HepG2 (cell line): Measurements from ENCODE around the gene CTDSP1. TPM values are rescaled to one million over a fixed set of nuclear protein-coding genes. Genes with fewer than 3 reads are reported as not detected.
A peak's percentile ranks its signal among the peaks of the same experiment; 100 is the strongest.

Experiments used
- ATAC-seq: fragments of 200-7000 bp; cut with Tn5 transposase; 3 replicates; pipeline ENCODE4 v1.9.1; 2020; ENCODE audit warnings: mild to moderate bottlenecking, moderate library complexity
- BruUV-seq: library from RNA; stranded (reverse); fragments of 400-500 nt; replicated peaks from 2 replicates; lab custom pipeline; 2021; lab: Mats Ljungman, UMichigan
- CTCF ChIA-PET: fragments of 300-600 bp; formaldehyde crosslinking; extraction: SDS; loops from one replicate; lab custom pipeline; 2021; ENCODE audit warnings: low total read pairs, inconsistent platforms, low intra/inter-chr PET ratio; lab: Yijun Ruan, JAX
- POLR2A ChIA-PET: fragments of 350-600 bp; sonication (Branson Sonifier 250); formaldehyde crosslinking; loops from one replicate; lab custom pipeline; 2020; ENCODE audit warnings: antibody characterized with exemption, inconsistent platforms; lab: Yijun Ruan, JAX
- DNase-seq: peaks from one replicate; pipeline ENCODE4 v3.0.0-alpha.2; 2015; ENCODE audit warnings: low spot score
- FAIRE-seq: peaks from 3 replicates; lab custom pipeline; 2011; peaks lifted over from hg19 to GRCh38; lab: Jason Lieb, UNC
- H2AFZ ChIP-seq: one replicate; pipeline ENCODE4 v1.6.1; 2011; ENCODE audit warnings: low read length, inconsistent platforms
- H3K27ac ChIP-seq: fragments of 300-600 bp; 3 replicates; pipeline ENCODE4 v1.8.0; 2011; ENCODE audit warnings: mixed run types, mild to moderate bottlenecking, mixed read lengths, low read length, inconsistent platforms; ENCODE audit not compliant: insufficient read depth; ENCODE audit errors: extremely low read length
- H3K27me3 ChIP-seq, 2 experiments: fragments of 200-600 bp in 1 of 2; 2 replicates in 1 of 2; 3 replicates in 1 of 2; pipeline versions ENCODE4 v1.6.0 to v1.8.0; 2011; ENCODE audit warnings: low read length in 2 of 2, mild to moderate bottlenecking in 2 of 2, moderate library complexity in 2 of 2, inconsistent platforms in 1 of 2; ENCODE audit not compliant: insufficient read depth in 2 of 2, control insufficient read depth in 1 of 2
- H3K36me3 ChIP-seq, 2 experiments: fragments of 200-600 bp in 1 of 2; replicated peaks in 1 of 2; 2 replicates in 1 of 2; 3 replicates in 1 of 2; pipeline versions ENCODE4 v1.5.1 to v1.8.0; 2011; ENCODE audit warnings: low read length in 2 of 2, inconsistent platforms in 1 of 2; ENCODE audit not compliant: insufficient read depth in 2 of 2, control insufficient read depth in 1 of 2
- H3K4me1 ChIP-seq: 2 replicates; pipeline ENCODE4 v1.5.1; 2012; ENCODE audit warnings: low read length, inconsistent platforms; ENCODE audit not compliant: insufficient read depth
- H3K4me2 ChIP-seq: 2 replicates; pipeline ENCODE4 v1.6.0; 2011; ENCODE audit warnings: low read depth, low read length, inconsistent platforms
- H3K4me3 ChIP-seq, 3 experiments: fragments of 200-600 bp in 1 of 3; sonication (generic), shearing (Covaris generic) in 1 of 3; replicated peaks in 1 of 3; 2 replicates each; pipeline ENCODE4 v1.5.1; 2011 to 2016; ENCODE audit warnings: low read length in 3 of 3, inconsistent platforms in 2 of 3, low read depth in 2 of 3, mild to moderate bottlenecking in 2 of 3, control low read depth in 1 of 3, mixed read lengths in 1 of 3; ENCODE audit not compliant: insufficient read depth in 1 of 3
- H3K79me2 ChIP-seq: one replicate; pipeline ENCODE4 v1.6.1; 2011; ENCODE audit warnings: low read length, inconsistent platforms; ENCODE audit not compliant: insufficient read depth
- H3K9ac ChIP-seq: 2 replicates; pipeline ENCODE4 v1.6.0; 2011; ENCODE audit warnings: mild to moderate bottlenecking, low read depth, low read length, inconsistent platforms; ENCODE audit not compliant: insufficient read depth
- H3K9me3 ChIP-seq: 2 replicates; pipeline ENCODE4 v1.5.1; 2012; ENCODE audit warnings: mild to moderate bottlenecking, low read length
- H4K20me1 ChIP-seq: 2 replicates; pipeline ENCODE4 v1.6.0; 2011; ENCODE audit warnings: inconsistent platforms, mild to moderate bottlenecking, low read length, moderate library complexity; ENCODE audit not compliant: insufficient read depth
- HES4 ChIP-seq: sonication (generic); formaldehyde crosslinking; IDR thresholded peaks from 2 replicates; pipeline ENCODE4 v1.9.0; 2021; ENCODE audit warnings: mild to moderate bottlenecking, missing genetic modification reagents, borderline replicate concordance
- PHF8 ChIP-seq: sonication (generic); formaldehyde crosslinking; IDR thresholded peaks from 2 replicates; pipeline ENCODE4 v1.5.0; 2020; ENCODE audit warnings: missing genetic modification reagents
- ZBTB1 ChIP-seq: sonication (generic); formaldehyde crosslinking; IDR thresholded peaks from 2 replicates; pipeline ENCODE4 v1.4.0; 2020; ENCODE audit warnings: missing genetic modification reagents, borderline replicate concordance
- ZFP90 ChIP-seq: sonication (generic); formaldehyde crosslinking; IDR thresholded peaks from 2 replicates; pipeline ENCODE4 v1.8.0; 2022; ENCODE audit warnings: missing genetic modification reagents, mild to moderate bottlenecking, inconsistent platforms, borderline replicate concordance
- ZNF232 ChIP-seq: sonication (generic); formaldehyde crosslinking; IDR thresholded peaks from 2 replicates; pipeline ENCODE4 v1.4.0; 2020; ENCODE audit warnings: missing genetic modification reagents, borderline replicate concordance
- ZNF607 ChIP-seq: sonication (generic); formaldehyde crosslinking; IDR thresholded peaks from 2 replicates; pipeline ENCODE4 v1.5.1; 2020; ENCODE audit warnings: missing genetic modification reagents, mild to moderate bottlenecking, borderline replicate concordance
- ZNF619 ChIP-seq: sonication (generic); formaldehyde crosslinking; IDR thresholded peaks from 2 replicates; pipeline ENCODE4 v1.4.0; 2020; ENCODE audit warnings: mild to moderate bottlenecking, missing genetic modification reagents
- ZSCAN29 ChIP-seq: sonication (generic); formaldehyde crosslinking; conservative IDR thresholded peaks from 2 replicates; pipeline ENCODE4 v1.4.0; 2020; ENCODE audit warnings: mild to moderate bottlenecking, missing genetic modification reagents
- WGBS: methylation state at CpG from one replicate; pipeline ENCODE4 v1.1.6; 2017; ENCODE audit warnings: low lambda C conversion rate; 5-methylcytosine and 5-hydroxymethylcytosine counted together
- in situ Hi-C: cut with HindIII; loops from 2 replicates; pipeline ENCODE4 v1.10.0; 2017; ENCODE audit warnings: low pct_unique_long_range_greater_than_20kb; ENCODE audit not compliant: extremely low pct_ligation_motif_present
- intact Hi-C: fragments of 100-400 bp; cut with micrococcal nuclease; formaldehyde crosslinking; loops from one replicate; pipeline ENCODE4 v1.10.0; 2022; ENCODE audit not compliant: unreplicated experiment
- polyA plus RNA-seq, 8 experiments: library from polyadenylated mRNA; depleted of rRNA in 3 of 8; stranded (reverse) in 7 of 8; unstranded in 1 of 8; fragments of >200 nt; fragmentation: Illumina TruSeq in 4 of 8; extraction: Trizol in 4 of 8; gene quantifications; 2 replicates each; pipeline versions ENCODE4 v1.2.1 to v1.2.3, GENCODE V29; 2011 to 2016; ENCODE audit warnings: low read depth in 4 of 8, missing spikeins in 1 of 8, mixed read lengths in 1 of 8; ENCODE audit not compliant: insufficient read depth in 1 of 8
- total RNA-seq, 5 experiments: library from RNA; depleted of rRNA; stranded (reverse); fragments of >200 nt; fragmentation: Illumina TruSeq; extraction: Trizol; gene quantifications; 2 replicates each; pipeline ENCODE4 v1.2.3, GENCODE V29; 2016; ENCODE audit warnings: low read depth in 1 of 5
- TF ChIP-seq, protein P1 (sequence below): conservative IDR thresholded peaks from 2 replicates; pipeline ENCODE4 v1.6.1; 2018; ENCODE audit warnings: missing genetic modification reagents
- TF ChIP-seq, protein P2 (sequence below): sonication (generic); formaldehyde crosslinking; IDR thresholded peaks from 2 replicates; pipeline ENCODE4 v1.4.0; 2020; ENCODE audit warnings: missing genetic modification reagents
- TF ChIP-seq, protein P3 (sequence below): sonication (generic); formaldehyde crosslinking; IDR thresholded peaks from 2 replicates; pipeline ENCODE4 v1.5.1; 2020; ENCODE audit warnings: missing genetic modification reagents, mild to moderate bottlenecking, borderline replicate concordance
- TF ChIP-seq, protein P4 (sequence below): sonication (generic); formaldehyde crosslinking; IDR thresholded peaks from 2 replicates; pipeline ENCODE4 v1.4.0; 2020; ENCODE audit warnings: missing genetic modification reagents, borderline replicate concordance
- TF ChIP-seq, protein P5 (sequence below): sonication (generic); formaldehyde crosslinking; IDR thresholded peaks from 2 replicates; pipeline ENCODE4 v1.4.0; 2020; ENCODE audit warnings: mild to moderate bottlenecking, low read depth, missing genetic modification reagents

The CTDSP1 gene
- total and polyA plus RNA-seq, 2 of the 13 experiments (the other 11 are each of a cell fraction or from before 2014, with no cell fraction given): 91.0 to 268 TPM

DNA sequence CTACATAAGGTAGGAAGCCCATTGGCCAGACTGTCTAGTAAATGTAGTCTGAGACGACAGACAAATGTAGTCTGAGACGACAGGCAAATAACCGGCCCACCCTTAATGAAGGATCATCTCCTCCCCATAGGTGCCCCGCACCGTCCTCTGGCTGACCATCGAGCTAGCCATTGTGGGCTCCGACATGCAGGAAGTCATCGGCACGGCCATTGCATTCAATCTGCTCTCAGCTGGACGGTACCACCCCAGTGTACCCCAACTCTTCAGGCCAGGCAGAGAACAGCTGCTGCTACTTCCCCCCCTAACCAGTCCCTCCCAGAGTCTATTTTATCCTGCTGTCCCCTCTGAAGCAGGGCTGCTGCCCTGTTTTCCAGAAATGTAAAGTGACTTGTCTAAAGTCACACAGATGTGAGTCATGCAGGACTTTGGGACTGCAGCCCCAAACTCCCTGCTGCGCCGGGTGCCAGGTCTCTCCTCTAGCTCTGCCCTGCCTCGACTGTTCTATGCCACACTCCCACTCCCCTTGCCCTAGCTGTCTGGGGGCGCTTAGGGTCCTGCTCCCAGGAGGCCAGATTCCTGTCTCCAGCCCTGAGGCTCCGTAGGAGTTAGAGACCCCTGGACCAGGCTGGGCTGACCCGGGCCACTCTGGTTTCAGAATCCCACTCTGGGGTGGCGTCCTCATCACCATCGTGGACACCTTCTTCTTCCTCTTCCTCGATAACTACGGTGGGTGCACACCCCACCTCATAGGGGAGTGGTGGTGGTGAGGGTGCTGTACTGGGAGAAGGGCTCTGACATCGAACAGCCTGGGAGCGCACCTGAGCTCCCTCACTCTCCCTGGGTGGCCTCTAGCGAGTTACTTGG is 12.9 kb upstream of the CTDSP1 start:
- Histone ChIP-seq H3K4me2 (peak overlapping the region; percentile 87), H3K27ac (no peak overlapping the region), H4K20me1 (no peaks in the 10 kb centered on the region), H2AFZ (no peak overlapping the region), H3K9ac (peak overlapping the region; percentile 58), H3K4me3 (peak overlapping the region; percentile 9 to 57 (median 11); a peak in 5 of 6 replicates), H3K79me2 (no peaks in the 10 kb centered on the region), H3K36me3 (no peaks in the 10 kb centered on the region), H3K4me1 (peaks cover 84% of the 10 kb centered on the region), H3K9me3 (no peaks in the 10 kb centered on the region), H3K27me3 (peaks cover 10 to 28% of the 10 kb centered on the region in 2 experiments)
- intact Hi-C loops (loop anchor here (1.0 to 2.0 kb wide), 2 partner anchors 16 to 86 kb away; no protein-coding TSS in a partner anchor), in situ Hi-C loops (no loop called here)
- POLR2A ChIA-PET: interaction anchor here (0.7 to 2.6 kb wide), 14 partner anchors 10 to 117 kb away, joined by 3 to 14 read pairs (median 4); partner anchors contain the start of genes AAMP, CATIP, CTDSP1 and PNKD
- no peak for FAIRE-seq
- 26% methylated on average over 22 of the region's 23 CpGs for WGBS
- DNase-seq: no peak
- ATAC-seq: peak; percentile 56
- CTCF ChIA-PET: no interaction called here
- TSS peak; percentile 79 for BruUV-seq
- no peak for TF ChIP-seq PHF8 (CRISPR knock-in tag)
- TF ChIP-seq HES4: 0 out of 2 replicates have a peak, but pooled peaks have one; percentile 54
- TF ChIP-seq, protein P1, sequence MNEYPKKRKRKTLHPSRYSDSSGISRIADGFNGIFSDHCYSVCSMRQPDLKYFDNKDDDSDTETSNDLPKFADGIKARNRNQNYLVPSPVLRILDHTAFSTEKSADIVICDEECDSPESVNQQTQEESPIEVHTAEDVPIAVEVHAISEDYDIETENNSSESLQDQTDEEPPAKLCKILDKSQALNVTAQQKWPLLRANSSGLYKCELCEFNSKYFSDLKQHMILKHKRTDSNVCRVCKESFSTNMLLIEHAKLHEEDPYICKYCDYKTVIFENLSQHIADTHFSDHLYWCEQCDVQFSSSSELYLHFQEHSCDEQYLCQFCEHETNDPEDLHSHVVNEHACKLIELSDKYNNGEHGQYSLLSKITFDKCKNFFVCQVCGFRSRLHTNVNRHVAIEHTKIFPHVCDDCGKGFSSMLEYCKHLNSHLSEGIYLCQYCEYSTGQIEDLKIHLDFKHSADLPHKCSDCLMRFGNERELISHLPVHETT (CRISPR knock-in tag): no peak
- TF ChIP-seq, protein P2, sequence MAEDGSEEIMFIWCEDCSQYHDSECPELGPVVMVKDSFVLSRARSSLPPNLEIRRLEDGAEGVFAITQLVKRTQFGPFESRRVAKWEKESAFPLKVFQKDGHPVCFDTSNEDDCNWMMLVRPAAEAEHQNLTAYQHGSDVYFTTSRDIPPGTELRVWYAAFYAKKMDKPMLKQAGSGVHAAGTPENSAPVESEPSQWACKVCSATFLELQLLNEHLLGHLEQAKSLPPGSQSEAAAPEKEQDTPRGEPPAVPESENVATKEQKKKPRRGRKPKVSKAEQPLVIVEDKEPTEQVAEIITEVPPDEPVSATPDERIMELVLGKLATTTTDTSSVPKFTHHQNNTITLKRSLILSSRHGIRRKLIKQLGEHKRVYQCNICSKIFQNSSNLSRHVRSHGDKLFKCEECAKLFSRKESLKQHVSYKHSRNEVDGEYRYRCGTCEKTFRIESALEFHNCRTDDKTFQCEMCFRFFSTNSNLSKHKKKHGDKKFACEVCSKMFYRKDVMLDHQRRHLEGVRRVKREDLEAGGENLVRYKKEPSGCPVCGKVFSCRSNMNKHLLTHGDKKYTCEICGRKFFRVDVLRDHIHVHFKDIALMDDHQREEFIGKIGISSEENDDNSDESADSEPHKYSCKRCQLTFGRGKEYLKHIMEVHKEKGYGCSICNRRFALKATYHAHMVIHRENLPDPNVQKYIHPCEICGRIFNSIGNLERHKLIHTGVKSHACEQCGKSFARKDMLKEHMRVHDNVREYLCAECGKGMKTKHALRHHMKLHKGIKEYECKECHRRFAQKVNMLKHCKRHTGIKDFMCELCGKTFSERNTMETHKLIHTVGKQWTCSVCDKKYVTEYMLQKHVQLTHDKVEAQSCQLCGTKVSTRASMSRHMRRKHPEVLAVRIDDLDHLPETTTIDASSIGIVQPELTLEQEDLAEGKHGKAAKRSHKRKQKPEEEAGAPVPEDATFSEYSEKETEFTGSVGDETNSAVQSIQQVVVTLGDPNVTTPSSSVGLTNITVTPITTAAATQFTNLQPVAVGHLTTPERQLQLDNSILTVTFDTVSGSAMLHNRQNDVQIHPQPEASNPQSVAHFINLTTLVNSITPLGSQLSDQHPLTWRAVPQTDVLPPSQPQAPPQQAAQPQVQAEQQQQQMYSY (CRISPR knock-in tag): no peak
- TF ChIP-seq, protein P3, sequence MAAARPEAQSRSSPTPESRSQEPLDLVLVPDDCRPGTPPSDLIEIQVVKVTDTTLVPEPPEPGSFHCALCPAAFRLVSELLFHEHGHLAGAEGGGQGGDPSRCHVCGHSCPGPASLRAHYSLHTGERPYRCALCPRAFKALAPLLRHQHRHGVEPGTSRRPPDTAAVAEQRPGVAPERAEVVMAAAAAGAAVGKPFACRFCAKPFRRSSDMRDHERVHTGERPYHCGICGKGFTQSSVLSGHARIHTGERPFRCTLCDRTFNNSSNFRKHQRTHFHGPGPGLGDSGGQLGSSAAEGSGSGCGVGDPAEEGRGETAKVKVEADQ (CRISPR knock-in tag): peak; percentile 52; the same call in 1 of the 2 replicates
- peak; percentile 53; the same call in 1 of the 2 replicates for TF ChIP-seq ZFP90 (CRISPR knock-in tag)
- TF ChIP-seq ZBTB1 (CRISPR knock-in tag): no peak
- TF ChIP-seq ZNF232 (CRISPR knock-in tag): peak; percentile 27; the same call in 1 of the 2 replicates
- 0 out of 2 replicates have a peak, but pooled peaks have one; percentile 29 for TF ChIP-seq ZSCAN29 (CRISPR knock-in tag)
- TF ChIP-seq, protein P4, sequence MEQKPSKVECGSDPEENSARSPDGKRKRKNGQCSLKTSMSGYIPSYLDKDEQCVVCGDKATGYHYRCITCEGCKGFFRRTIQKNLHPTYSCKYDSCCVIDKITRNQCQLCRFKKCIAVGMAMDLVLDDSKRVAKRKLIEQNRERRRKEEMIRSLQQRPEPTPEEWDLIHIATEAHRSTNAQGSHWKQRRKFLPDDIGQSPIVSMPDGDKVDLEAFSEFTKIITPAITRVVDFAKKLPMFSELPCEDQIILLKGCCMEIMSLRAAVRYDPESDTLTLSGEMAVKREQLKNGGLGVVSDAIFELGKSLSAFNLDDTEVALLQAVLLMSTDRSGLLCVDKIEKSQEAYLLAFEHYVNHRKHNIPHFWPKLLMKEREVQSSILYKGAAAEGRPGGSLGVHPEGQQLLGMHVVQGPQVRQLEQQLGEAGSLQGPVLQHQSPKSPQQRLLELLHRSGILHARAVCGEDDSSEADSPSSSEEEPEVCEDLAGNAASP (CRISPR knock-in tag): 0 out of 2 replicates have a peak, but pooled peaks have one; percentile 43
- peak; percentile 52; the same call in 1 of the 2 replicates for TF ChIP-seq ZNF607
- TF ChIP-seq ZNF619 (CRISPR knock-in tag): no peak
- TF ChIP-seq, protein P5, sequence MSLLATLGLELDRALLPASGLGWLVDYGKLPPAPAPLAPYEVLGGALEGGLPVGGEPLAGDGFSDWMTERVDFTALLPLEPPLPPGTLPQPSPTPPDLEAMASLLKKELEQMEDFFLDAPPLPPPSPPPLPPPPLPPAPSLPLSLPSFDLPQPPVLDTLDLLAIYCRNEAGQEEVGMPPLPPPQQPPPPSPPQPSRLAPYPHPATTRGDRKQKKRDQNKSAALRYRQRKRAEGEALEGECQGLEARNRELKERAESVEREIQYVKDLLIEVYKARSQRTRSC (CRISPR knock-in tag): no peak
